ENCODE measurements around the gene DNAH17. TPM values are rescaled to one million over a fixed set of nuclear protein-coding genes. Genes with fewer than 3 reads are reported as not detected.

Gene DNAH17
- total RNA-seq: 0.40 TPM

DNA sequence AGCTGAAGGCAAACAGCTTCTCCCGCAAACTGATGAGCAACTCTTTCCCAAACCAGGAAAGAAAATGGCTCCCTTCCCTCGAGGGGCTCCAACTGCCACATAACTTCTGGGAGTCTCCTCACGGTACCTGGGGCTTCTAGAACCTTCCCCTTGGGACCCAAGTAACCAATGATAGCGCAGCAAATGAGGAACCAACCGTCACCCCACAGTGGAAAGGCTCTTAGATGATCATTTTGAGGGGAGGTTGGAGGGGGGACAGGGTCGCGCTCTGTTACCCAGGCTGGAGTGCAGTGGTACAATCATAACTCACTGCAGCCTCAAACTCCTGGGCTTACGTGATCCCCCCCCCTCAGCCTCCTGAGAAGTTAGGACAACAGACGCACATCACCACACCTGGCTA is at the start of gene DNAH17:
TSS of gene DNAH17 (minus strand) at position 101 of the 400 bp plus-strand sequence. CDS start 2,339 bp downstream, outside the sequence.
- ATAC-seq: no peak
- no peak for DNase-seq (ENCODE audit: low spot score)
- intact Hi-C loops (cut with DNase I): no loop called here

- ATAC-seq (no peak), DNase-seq (ENCODE audit: low spot score) (no peak)
- intact Hi-C loops (cut with DNase I): no loop called here
Observed at GRCh38 chr17:78624324-78625151, 47.3 kb upstream of the DNAH17 start.

DNA sequence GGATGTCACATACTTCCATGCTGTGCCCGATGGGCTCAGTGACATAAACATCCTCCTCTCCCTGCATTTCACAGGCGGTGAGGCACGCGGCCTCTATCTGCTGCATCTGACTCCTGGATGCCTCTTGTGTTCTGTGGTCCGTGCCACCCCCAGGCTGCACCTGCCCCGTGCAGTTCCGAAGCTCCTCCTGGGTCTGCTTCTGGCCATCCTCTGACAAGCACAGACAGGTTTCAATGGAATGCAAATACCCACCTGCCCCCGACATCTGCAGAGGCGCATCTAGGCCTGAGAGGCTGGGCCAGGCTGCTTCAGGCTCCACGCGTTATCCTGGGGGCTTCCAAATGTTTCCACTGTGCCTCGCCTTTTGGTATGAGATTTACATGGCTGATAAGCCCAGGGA is 46.3 kb upstream of the DNAH17 start:
- no peak for DNase-seq (ENCODE audit: low spot score)
- ATAC-seq: no peak
- intact Hi-C loops (cut with DNase I): no loop called here

DNA sequence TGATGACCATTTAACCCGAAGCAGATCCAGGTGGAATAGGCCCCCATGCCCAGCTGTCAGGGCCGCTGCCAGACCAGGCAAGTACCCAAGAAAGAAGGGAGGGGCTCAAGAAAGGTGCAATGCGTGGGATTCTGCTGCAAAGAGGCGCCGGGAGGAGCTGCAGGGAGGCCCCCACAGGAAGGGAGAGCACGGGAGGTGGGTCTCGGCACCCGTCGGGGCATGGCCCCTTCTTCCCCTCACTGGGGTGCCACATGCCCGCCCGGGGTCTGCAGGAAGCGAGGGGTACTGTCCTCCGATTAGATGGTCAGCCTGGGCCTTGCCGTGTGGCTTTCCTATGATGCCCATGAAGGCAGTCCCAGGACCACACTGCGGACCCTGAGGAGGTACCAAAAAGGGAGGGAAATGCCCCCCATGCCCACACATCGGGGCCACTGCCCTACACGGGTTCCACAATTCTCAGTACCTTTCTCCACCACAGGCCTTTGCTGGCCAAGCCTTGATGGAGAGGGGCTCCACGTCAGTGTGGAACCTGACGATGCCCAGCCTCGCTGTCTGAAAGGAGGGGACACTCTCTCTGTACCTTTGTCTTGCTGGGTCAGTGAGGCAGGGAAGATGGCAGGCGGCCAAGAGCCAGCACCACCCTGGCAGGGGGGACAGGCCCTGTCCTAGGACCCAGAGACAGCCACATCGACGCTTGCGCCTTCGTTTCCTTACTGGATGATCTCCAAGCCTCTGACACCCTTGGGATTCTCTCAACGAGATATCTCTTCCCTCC is 45.5 kb upstream of the DNAH17 start:
- ATAC-seq: no peak
- intact Hi-C loops (cut with DNase I): no loop called here
- no peak for DNase-seq (ENCODE audit: low spot score)

- ATAC-seq: no peak
Observed at GRCh38 chr17:78621720-78622490, 44.7 kb upstream of the DNAH17 start.

GRCh38 chr17:78620099-78620498 is 42.9 kb upstream of the DNAH17 start:
- ATAC-seq: no peak

More at GRCh38 chr17:78621720-78622490, 44.7 kb upstream of the DNAH17 start:
- intact Hi-C loops (cut with DNase I): no loop called here
- no peak for DNase-seq (ENCODE audit: low spot score)

GRCh38 chr17:78619334-78619733 is 42.1 kb upstream of the DNAH17 start:
- intact Hi-C loops (cut with DNase I): no loop called here
- no peak for DNase-seq (ENCODE audit: low spot score)
- ATAC-seq: no peak

More at GRCh38 chr17:78620099-78620498, 42.9 kb upstream of the DNAH17 start:
- intact Hi-C loops (cut with DNase I): no loop called here
- no peak for DNase-seq (ENCODE audit: low spot score)

- DNase-seq (ENCODE audit: low spot score): no peak
- intact Hi-C loops (cut with DNase I): no loop called here
- ATAC-seq: peak; percentile 73
Observed at GRCh38 chr17:78618264-78619066, 41.3 kb upstream of the DNAH17 start.

GRCh38 chr17:78617511-78618061 is 40.4 kb upstream of the DNAH17 start:
- intact Hi-C loops (cut with DNase I): no loop called here
- peak; percentile 22 for ATAC-seq

GRCh38 chr17:78616946-78617345 is 39.8 kb upstream of the DNAH17 start:
- ATAC-seq (no peak), DNase-seq (ENCODE audit: low spot score) (no peak)
- intact Hi-C loops (cut with DNase I): no loop called here

More at GRCh38 chr17:78617511-78618061, 40.4 kb upstream of the DNAH17 start:
- DNase-seq (ENCODE audit: low spot score): no peak

- intact Hi-C loops (cut with DNase I): no loop called here
- ATAC-seq (no peak), DNase-seq (ENCODE audit: low spot score) (no peak)
Observed at GRCh38 chr17:78615631-78616030, 38.4 kb upstream of the DNAH17 start.

DNA sequence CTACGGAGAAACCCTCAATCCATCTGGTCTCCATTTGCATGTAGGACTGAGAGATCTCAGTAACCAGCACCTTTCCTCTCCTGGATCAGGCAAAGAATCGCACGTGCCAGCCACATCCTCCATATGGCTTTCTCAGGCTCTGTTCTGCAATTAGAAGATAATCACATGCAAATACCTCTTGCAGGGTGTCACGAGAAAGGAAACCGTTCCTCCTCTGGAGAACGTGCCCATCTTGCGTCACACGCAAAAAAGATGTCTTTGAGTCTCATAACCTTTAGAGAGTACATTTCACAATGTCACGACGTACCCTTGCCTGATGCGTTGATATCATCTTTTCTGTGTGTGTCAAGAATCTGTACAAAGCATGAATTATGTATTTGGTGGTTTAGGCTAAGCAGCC is 36.2 kb upstream of the DNAH17 start:
- DNase-seq (ENCODE audit: low spot score) (no peak), ATAC-seq (no peak)
- intact Hi-C loops (cut with DNase I): no loop called here

DNA sequence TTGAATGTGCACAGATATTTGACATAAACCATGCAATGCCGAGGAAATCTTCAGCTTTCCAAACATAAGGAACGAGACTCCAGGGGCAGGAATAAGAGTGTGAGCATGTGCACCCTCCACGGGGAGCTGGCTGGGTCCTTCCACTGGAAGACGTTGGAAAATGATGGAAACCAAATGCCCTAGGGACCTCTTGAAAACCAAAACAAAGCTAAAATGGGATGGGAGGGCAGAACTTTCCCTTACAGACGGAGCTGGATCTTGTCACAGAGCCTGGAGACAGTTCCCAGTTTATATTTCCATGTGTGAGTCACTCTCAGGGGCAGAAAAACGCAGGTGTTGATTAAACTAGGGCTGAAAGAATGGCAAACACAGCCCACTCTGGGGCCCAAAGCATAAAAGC is 34.4 kb upstream of the DNAH17 start:
- ATAC-seq (no peak), DNase-seq (ENCODE audit: low spot score) (no peak)
- intact Hi-C loops (cut with DNase I): no loop called here

DNA sequence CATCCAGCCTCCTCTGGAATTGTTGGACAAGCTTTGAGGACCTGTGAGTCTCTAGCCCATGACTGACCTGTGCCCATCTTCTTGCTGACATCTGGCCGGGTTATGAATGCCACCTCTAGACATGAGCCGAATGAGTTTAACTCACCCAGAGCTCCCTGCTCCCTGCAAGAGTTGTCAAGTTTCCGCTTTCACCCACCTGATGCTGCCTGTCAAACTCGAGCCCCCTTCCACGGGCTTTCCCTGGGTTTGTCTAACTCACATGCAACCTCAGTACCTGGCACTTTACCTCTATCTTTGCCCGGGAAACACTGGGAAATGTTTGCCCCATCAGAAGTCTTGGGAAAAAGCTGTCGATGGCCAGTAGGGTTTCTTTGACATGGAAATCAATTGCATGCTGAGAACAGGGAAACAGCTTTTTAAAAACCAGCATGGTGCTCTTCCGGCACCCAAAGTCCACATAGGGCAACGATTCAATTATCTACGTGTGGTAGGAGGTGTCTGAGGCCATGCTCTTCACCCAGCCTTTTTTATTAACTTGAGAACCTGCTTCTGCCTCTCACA is 33.8 kb upstream of the DNAH17 start:
- ATAC-seq (no peak), DNase-seq (ENCODE audit: low spot score) (no peak)
- intact Hi-C loops (cut with DNase I): no loop called here

- intact Hi-C loops (cut with DNase I): no loop called here
- ATAC-seq: peak; percentile 59
- no peak for DNase-seq (ENCODE audit: low spot score)
Observed at GRCh38 chr17:78609191-78609641, 32.0 kb upstream of the DNAH17 start.

DNA sequence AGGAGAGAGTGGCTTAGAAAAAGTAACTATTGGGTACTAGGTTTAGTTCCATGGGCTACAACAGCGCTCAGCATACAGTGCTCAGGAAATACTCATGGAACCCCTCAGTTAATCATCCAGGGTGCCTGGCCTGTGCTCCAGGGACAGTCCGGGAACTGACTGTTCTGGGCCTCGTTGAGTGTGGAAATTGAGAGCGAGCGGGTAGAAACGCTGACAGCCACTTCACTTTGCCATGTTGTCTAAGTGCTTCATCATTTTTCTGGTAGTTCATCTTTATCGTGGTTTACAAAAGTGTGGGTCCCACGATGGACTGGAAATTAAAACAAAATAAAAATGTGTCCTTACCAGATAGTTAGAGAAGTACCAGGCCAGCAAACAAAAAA is 31.6 kb upstream of the DNAH17 start:
- intact Hi-C loops (cut with DNase I): no loop called here
- DNase-seq (ENCODE audit: low spot score): no peak
- no peak for ATAC-seq

DNA sequence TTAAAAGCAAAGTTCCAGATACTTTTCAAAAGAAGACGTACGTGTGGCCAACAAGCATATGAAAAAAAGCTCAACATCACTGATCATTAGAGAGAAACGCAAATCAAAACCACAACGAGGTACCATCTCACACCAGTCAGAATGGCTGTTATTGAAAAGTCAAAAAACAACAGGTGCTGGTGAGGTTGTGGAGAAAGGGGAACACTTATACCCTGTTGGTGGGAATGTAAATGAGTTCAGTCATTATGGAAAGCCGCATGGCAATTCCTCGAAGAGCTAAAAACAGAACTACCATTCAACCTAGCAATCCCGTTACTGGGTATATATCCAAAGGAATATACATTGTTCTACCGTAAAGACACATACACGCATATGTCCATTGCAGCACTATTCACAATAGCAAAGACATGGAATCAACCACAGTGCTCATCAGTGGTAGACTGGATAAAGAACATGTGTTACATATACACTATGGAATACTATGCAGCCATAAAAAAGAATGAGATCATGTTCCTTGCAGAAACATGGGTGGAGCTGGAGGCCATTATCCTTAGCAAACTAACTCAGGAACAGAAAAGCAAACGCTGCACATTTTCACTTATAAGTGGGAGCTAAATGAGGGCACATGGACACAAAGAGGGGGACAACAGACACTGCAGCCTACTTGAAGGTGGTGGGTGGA is 31.1 kb upstream of the DNAH17 start:
- ATAC-seq (no peak), DNase-seq (ENCODE audit: low spot score) (no peak)
- intact Hi-C loops (cut with DNase I): no loop called here
